Natural killer cell (primary cell): ENCODE results near the gene SP8. TPM values are rescaled to one million over a fixed set of nuclear protein-coding genes. Genes with fewer than 3 reads are reported as not detected.

Experiments
- ATAC-seq, 3 donors: fragments of 150-1000 bp in 2 of 3; fragments of 200-7000 bp in 1 of 3; cut with Tn5 transposase; 1 replicate in 1 of 3; 2 replicates in 2 of 3; pipeline ENCODE4 v1.10.0; 2021; ENCODE audit warnings: mild to moderate bottlenecking in 2 of 3, moderate library complexity in 2 of 3
- DNase-seq, 2 donors: peaks; one replicate each; pipeline versions ENCODE4 v3.0.0 to v3.0.0-alpha.2; 2013 to 2021; ENCODE audit warnings: mixed read lengths in 1 of 2
- H3K27ac ChIP-seq: one replicate; pipeline ENCODE4 v1.5.1; 2013; ENCODE audit warnings: mild to moderate bottlenecking, low read length
- H3K27me3 ChIP-seq: one replicate; pipeline ENCODE4 v1.6.1; 2013; ENCODE audit warnings: low read length; ENCODE audit not compliant: control insufficient read depth, insufficient read depth
- H3K36me3 ChIP-seq: one replicate; pipeline ENCODE4 v1.6.1; 2013; ENCODE audit warnings: low read length; ENCODE audit not compliant: control insufficient read depth, insufficient read depth
- H3K4me1 ChIP-seq: one replicate; pipeline ENCODE4 v1.6.1; 2013; ENCODE audit warnings: low read length; ENCODE audit not compliant: control insufficient read depth, insufficient read depth
- H3K4me3 ChIP-seq: one replicate; pipeline ENCODE4 v1.5.1; 2013; ENCODE audit warnings: low read length
- H3K9me3 ChIP-seq: one replicate; pipeline ENCODE4 v1.6.1; 2013; ENCODE audit warnings: low read length; ENCODE audit not compliant: control insufficient read depth, insufficient read depth
- H3K27ac Mint-ChIP-seq, 2 donors: one replicate each; pipeline ENCODE4 v1.8.0; 2022; ENCODE audit warnings: mild to moderate bottlenecking in 2 of 2, mixed read lengths in 2 of 2, moderate library complexity in 1 of 2
- H3K27me3 Mint-ChIP-seq, 2 donors: one replicate each; pipeline ENCODE4 v1.8.0; 2022; ENCODE audit warnings: low read depth in 2 of 2, mixed read lengths in 2 of 2
- H3K36me3 Mint-ChIP-seq: one replicate; pipeline ENCODE4 v1.8.0; 2022; ENCODE audit warnings: mixed read lengths
- H3K4me1 Mint-ChIP-seq, 2 donors: one replicate each; pipeline ENCODE4 v1.8.0; 2022; ENCODE audit warnings: mixed read lengths in 2 of 2
- H3K4me3 Mint-ChIP-seq: one replicate; pipeline ENCODE4 v1.8.0; 2022; ENCODE audit warnings: mild to moderate bottlenecking, moderate library complexity, mixed read lengths
- H3K9me3 Mint-ChIP-seq, 2 donors: one replicate each; pipeline ENCODE4 v1.8.0; 2022; ENCODE audit warnings: mixed read lengths in 2 of 2
- CTCF ChIP-seq: fragments of 200-600 bp; IDR thresholded peaks from one replicate; pipeline ENCODE4 v1.8.0; 2022; ENCODE audit warnings: antibody characterized with exemption
- whole genome bisulfite sequencing: methylation state at CpG from one replicate; pipeline ENCODE4 v1.1.7; 2013; ENCODE audit warnings: missing lambda C conversion rate; ENCODE audit not compliant: insufficient coverage; 5-methylcytosine and 5-hydroxymethylcytosine counted together
- intact Hi-C: fragments of 100-400 bp; cut with micrococcal nuclease; formaldehyde crosslinking; loops from one replicate; pipeline ENCODE4 v1.14.2; 2022
- total RNA-seq, 4 donors: library from RNA; stranded (reverse); fragments of 120-200 nt in 1 of 4; gene quantifications; one replicate each; pipeline versions ENCODE4 v1.2.3 to v1.2.4, GENCODE V29; 2013 to 2022

Gene SP8
- total RNA-seq, 3 donors from 2014 or later (not counting 1 experiment from before 2014, with no cell fraction given), result not detected

GRCh38 chr7:20804345-20804744, 17.7 kb upstream of the SP8 start:
- H3K36me3 Mint-ChIP-seq, result no peaks in the 10 kb centered on the region
- WGBS, result 100% methylated on average over 3 of the region's 3 CpGs
- Histone ChIP-seq H3K27ac (no peak overlapping the region), H3K9me3 (no peaks in the 10 kb centered on the region), H3K27me3 (peaks cover 15% of the 10 kb centered on the region), H3K4me1 (no peaks in the 10 kb centered on the region), H3K36me3 (no peaks in the 10 kb centered on the region), H3K4me3 (no peak overlapping the region)
- H3K4me3 Mint-ChIP-seq, result no peak overlapping the region
- no peaks in the 10 kb centered on the region for H3K4me1 Mint-ChIP-seq
- peaks cover 7 to 10% of the 10 kb centered on the region in 2 donors for H3K27me3 Mint-ChIP-seq
- no peak for TF ChIP-seq CTCF
- H3K27ac Mint-ChIP-seq, result no peak overlapping the region
- peaks cover 0 to 2% of the 10 kb centered on the region in 2 donors for H3K9me3 Mint-ChIP-seq
- intact Hi-C loops, result no loop called here
- no peak for DNase-seq
- ATAC-seq, result no peak

GRCh38 chr7:20799566-20800366, 13.1 kb upstream of the SP8 start:
- Histone ChIP-seq H3K4me1 (peaks cover 15% of the 10 kb centered on the region), H3K27ac (no peak overlapping the region), H3K4me3 (no peak overlapping the region), H3K9me3 (peaks cover 6% of the 10 kb centered on the region), H3K36me3 (no peaks in the 10 kb centered on the region), H3K27me3 (peaks cover 45% of the 10 kb centered on the region)
- Mint-ChIP-seq H3K9me3 (no peaks in the 10 kb centered on the region), H3K4me1 (peaks cover 19 to 22% of the 10 kb centered on the region in 2 donors), H3K27ac (no peak overlapping the region), H3K36me3 (peaks cover 7% of the 10 kb centered on the region), H3K27me3 (peaks cover 27 to 35% of the 10 kb centered on the region in 2 donors), H3K4me3 (peak overlapping the region; percentile 25)
- DNase-seq, result no peak
- no peak for TF ChIP-seq CTCF
- intact Hi-C loops, result no loop called here
- WGBS, result 92% methylated on average over 3 of the region's 5 CpGs
- no peak for ATAC-seq

- peaks cover 7% of the 10 kb centered on the region for H3K36me3 Mint-ChIP-seq
- peak overlapping the region; percentile 81 for H3K4me3 Mint-ChIP-seq
- H3K27ac Mint-ChIP-seq, result no peak overlapping the region
- 13% methylated on average over 15 of the region's 15 CpGs for WGBS
- DNase-seq (no peak), ATAC-seq (no peak)
- H3K4me3 ChIP-seq, result no peak overlapping the region
- H3K9me3 Mint-ChIP-seq, result no peaks in the 10 kb centered on the region
- H3K27me3 Mint-ChIP-seq, result peaks cover 30 to 42% of the 10 kb centered on the region in 2 donors
- H3K9me3 ChIP-seq, result peaks cover 12% of the 10 kb centered on the region
- intact Hi-C loops, result no loop called here
- no peak for TF ChIP-seq CTCF
- no peak overlapping the region for H3K27ac ChIP-seq
- peaks cover 15% of the 10 kb centered on the region for H3K4me1 ChIP-seq
- no peaks in the 10 kb centered on the region for H3K36me3 ChIP-seq
- H3K27me3 ChIP-seq, result peaks cover 51% of the 10 kb centered on the region
- H3K4me1 Mint-ChIP-seq, result peaks cover 19 to 22% of the 10 kb centered on the region in 2 donors
Observed at GRCh38 chr7:20798694-20799121, 12.0 kb upstream of the SP8 start.
